ENCODE data around the gene STK35.

Gene STK35

DNA sequence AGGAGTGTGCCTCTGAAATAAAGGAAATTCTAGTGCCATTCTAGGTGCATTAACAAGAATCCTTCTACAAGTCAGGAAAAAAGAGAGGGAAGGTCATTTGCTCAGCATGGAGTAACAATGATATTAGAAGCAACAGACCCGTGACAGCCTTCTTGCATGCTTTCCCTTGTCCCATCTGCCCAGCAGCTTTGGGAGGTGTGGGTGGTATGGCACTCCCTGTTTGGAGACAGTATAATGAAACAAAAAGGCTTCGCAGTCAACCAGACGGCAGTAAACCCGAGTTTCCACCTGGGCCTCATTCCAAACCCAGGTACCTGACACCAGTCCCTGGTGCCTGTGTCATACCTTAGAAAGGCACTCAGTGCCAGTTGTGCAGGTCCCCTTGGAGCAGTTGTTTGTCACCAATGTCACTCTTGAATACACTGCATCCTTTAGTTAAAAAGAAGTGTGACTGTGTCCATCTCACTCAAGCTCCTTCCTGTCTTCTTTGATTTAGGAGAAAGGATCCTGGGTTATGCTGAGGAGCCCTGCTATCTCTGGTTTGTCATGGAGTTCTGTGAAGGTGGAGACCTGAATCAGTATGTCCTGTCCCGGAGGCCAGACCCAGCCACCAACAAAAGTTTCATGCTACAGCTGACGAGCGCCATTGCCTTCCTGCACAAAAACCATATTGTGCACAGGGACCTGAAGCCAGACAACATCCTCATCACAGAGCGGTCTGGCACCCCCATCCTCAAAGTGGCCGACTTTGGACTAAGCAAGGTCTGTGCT, 14.7 kb downstream of the STK35 start:
- Mint-ChIP-seq H3K27ac (no peak overlapping the region), H3K9me3 (no peaks in the 10 kb centered on the region), H3K4me3 (no peak overlapping the region), H3K27me3 (no peaks in the 10 kb centered on the region), H3K4me1 (peaks cover 29% of the 10 kb centered on the region), H3K36me3 (peaks cover 42% of the 10 kb centered on the region)
- CTCF ChIA-PET, result interaction anchor here (0.7 kb wide), 1 partner anchor 110 kb away, joined by 3 read pairs; no protein-coding TSS in a partner anchor
- DNase-seq, result no peak

DNA sequence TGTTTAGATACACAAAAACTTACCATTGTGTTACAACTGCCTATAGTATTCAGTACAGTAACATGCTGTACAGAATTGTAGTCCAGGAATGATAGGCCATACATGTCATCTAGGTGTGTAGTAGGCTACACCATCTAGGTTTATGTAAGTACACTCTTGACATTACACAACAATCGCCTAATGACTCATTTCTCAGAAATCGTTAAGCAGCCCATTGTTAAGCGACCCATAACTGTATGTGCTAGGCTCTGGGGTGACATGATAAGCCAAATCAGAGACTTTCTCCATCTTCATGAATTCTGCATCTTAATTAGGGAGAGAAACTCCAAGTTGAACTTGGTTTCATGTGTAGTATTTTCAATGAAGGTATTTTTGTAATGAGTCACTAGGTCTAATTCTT, 17.2 kb downstream of the STK35 start:
- CTCF ChIA-PET, result no interaction called here
- Mint-ChIP-seq H3K36me3 (peaks cover 44% of the 10 kb centered on the region), H3K27me3 (no peaks in the 10 kb centered on the region)

DNA sequence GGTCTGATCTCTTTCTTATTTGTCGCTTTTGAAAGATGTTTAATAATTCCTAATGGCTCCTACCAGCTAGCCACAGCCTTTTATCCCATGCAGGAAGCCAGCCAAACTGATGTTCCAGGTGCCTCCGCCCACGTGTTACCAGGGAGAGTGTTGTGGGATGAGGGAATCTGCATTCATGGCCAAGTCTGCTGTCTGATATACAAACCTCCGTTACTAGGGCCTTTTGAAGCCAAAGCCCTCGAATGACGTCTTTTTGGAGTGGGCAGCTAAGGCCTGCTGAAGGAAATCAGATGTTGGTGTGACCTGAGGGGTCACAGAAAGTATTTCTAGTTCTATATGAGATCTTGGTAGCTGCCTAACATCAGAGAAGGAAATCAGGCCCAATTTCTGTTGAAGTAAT, 21.3 kb downstream of the STK35 start:
- Mint-ChIP-seq H3K9me3 (no peaks in the 10 kb centered on the region), H3K27me3 (no peaks in the 10 kb centered on the region), H3K27ac (no peak overlapping the region), H3K4me1 (peaks cover 11% of the 10 kb centered on the region), H3K36me3 (peaks cover 28% of the 10 kb centered on the region), H3K4me3 (no peak overlapping the region)
- DNase-seq, result no peak
- CTCF ChIA-PET, result interaction anchor here (0.6 kb wide), 1 partner anchor 11 kb away, joined by 3 read pairs; no protein-coding TSS in a partner anchor

More for the DNA sequence above, 17.2 kb downstream of the STK35 start:
- H3K4me3 Mint-ChIP-seq, result no peak overlapping the region
- H3K9me3 Mint-ChIP-seq, result no peaks in the 10 kb centered on the region
- H3K4me1 Mint-ChIP-seq, result peaks cover 24% of the 10 kb centered on the region
- no peak for DNase-seq
- H3K27ac Mint-ChIP-seq, result no peak overlapping the region

DNA sequence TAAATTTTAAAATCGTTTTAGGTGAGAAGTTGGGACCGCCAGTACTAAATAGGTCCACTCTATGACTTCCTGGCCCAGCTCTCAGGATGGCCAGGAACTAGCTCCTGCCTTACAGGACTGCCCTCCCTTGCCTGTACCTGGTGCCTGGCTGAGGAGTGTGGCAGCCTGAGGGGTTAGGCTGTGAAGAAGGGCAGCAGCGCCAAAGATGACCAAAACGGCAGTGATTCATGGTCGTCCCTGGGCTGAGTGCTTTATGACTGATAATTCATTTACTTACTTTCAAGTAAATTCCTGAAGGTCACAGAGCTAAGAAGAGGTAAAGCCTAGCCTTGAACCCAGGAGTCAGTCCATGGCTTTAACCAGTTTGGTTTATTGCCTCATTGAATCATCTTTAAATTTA, 22.1 kb downstream of the STK35 start:
- Mint-ChIP-seq H3K27me3 (no peaks in the 10 kb centered on the region), H3K4me3 (no peak overlapping the region), H3K4me1 (peaks cover 10% of the 10 kb centered on the region), H3K9me3 (no peaks in the 10 kb centered on the region), H3K27ac (no peak overlapping the region), H3K36me3 (peaks cover 25% of the 10 kb centered on the region)
- CTCF ChIA-PET, result interaction anchor here (0.6 kb wide), 1 partner anchor 11 kb away, joined by 3 read pairs; no protein-coding TSS in a partner anchor
- no peak for DNase-seq

DNA sequence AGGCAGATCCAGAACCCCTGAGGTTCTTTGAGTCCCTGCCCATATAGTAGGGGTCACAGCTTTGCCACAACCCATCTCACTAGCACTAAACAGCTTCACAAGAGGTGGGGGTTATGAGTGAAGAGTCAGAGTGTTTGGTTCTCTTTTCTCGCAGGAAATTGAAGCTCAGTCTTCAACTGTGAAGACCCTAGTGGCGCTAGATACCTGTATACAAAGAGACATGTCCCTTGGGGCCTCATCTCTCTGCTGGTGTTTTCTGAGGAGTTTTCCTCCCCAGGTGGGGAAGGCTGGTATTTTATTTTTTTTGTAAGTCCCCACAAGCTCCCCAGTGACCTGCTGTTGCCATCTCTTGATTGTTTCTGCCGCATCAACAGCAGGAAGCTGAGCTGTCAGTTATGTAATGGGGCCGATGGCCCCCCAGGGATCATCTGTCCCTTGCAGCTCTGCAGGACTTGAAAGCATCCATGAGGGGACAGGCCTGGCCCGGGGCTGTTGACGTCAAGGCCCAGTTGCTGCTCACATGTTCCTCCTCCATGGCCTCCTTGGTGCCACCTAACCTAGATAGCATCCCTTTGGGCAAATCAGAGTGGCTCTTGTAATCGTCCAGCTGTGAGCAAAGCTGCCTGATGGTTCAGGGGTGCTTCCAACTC, 23.1 kb downstream of the STK35 start:
- Mint-ChIP-seq H3K9me3 (no peaks in the 10 kb centered on the region), H3K4me3 (no peak overlapping the region), H3K27me3 (no peaks in the 10 kb centered on the region), H3K27ac (no peak overlapping the region), H3K36me3 (peaks cover 23% of the 10 kb centered on the region), H3K4me1 (peaks cover 8% of the 10 kb centered on the region)
- no peak for DNase-seq
- CTCF ChIA-PET, result no interaction called here

DNA sequence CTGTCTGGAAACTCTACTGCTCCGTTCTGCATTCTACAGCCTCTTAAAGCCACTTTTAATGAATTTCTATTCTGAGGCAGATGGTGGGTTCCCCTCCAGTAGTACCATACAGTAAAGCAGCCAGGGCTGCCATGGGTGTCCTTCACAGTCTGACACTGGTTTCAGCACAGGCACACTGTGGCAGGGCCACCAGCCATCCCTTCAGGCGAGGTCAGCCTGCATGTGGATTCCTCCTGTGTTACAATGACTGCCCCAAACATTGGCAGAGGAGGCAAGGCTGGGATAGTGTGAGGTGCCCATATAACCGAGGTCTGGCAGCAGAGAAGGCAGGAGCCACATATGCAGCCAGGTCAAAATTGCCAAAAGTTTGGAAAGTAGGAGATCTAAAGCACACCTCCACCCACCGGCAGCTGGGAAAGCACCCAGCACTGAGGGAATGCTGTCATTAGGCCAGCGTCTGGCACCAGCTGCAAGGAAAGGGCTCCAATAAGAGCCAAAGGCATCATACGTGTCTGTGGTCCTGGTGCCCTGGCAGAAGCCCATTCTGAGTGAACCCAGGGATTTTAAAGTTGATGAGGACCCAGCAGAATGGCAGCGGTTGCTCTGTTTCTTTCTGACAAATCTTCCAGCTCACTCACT, 24.0 kb downstream of the STK35 start:
- CTCF ChIA-PET, result no interaction called here
- Mint-ChIP-seq H3K27me3 (no peaks in the 10 kb centered on the region), H3K9me3 (no peaks in the 10 kb centered on the region), H3K36me3 (peaks cover 20% of the 10 kb centered on the region), H3K4me3 (no peak overlapping the region), H3K27ac (no peak overlapping the region), H3K4me1 (peaks cover 10% of the 10 kb centered on the region)
- no peak for DNase-seq

DNA sequence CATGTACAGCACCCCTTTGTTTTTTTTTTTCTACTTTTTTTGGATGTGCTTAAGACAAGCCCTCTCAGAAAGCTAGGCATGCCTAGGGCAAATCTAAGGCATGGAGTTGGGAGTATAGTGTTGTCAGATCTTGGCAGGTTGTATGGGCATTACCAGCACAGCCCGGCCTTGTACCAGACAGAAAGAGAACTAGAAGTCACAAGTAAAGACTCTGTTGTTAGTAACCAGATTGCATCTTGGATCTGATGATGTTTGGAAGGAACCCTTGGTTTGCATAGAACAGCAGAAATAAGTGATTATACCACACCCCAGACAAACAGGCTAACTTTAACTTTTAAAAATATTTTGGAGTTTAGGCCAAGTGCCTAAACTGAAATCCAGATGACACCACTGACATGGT, 25.6 kb downstream of the STK35 start:
- H3K36me3 Mint-ChIP-seq, result peaks cover 10% of the 10 kb centered on the region
- DNase-seq, result no peak
- CTCF ChIA-PET, result no interaction called here
- H3K27me3 Mint-ChIP-seq, result no peaks in the 10 kb centered on the region
- H3K9me3 Mint-ChIP-seq, result no peaks in the 10 kb centered on the region
- H3K27ac Mint-ChIP-seq, result no peak overlapping the region
- peaks cover 2% of the 10 kb centered on the region for H3K4me1 Mint-ChIP-seq
- no peak overlapping the region for H3K4me3 Mint-ChIP-seq

DNA sequence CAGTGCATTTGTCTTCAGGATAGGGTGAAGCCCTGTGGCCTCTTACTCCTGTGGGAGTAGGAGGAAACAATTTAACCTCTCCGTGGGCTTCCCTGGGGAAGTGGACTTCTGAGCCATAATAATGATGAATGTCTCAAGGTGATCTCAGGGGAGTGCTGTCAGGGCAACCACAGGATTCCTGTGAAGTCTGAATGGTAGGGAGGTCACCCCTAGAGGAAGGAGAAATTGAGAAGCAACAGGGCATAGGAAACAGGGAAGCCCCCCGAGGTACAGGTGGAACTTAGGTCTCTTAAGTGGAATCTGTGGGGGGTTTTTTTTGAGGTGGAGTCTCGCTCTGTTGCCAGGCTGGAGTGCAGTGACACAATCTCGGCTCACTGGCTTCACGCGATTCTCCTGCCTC, 26.9 kb downstream of the STK35 start:
- CTCF ChIA-PET, result no interaction called here
- Mint-ChIP-seq H3K36me3 (peaks cover 8% of the 10 kb centered on the region), H3K4me3 (no peak overlapping the region), H3K27me3 (no peaks in the 10 kb centered on the region), H3K27ac (peak overlapping the region; percentile 47), H3K9me3 (no peaks in the 10 kb centered on the region), H3K4me1 (peaks cover 2% of the 10 kb centered on the region)
- DNase-seq, result no peak

DNA sequence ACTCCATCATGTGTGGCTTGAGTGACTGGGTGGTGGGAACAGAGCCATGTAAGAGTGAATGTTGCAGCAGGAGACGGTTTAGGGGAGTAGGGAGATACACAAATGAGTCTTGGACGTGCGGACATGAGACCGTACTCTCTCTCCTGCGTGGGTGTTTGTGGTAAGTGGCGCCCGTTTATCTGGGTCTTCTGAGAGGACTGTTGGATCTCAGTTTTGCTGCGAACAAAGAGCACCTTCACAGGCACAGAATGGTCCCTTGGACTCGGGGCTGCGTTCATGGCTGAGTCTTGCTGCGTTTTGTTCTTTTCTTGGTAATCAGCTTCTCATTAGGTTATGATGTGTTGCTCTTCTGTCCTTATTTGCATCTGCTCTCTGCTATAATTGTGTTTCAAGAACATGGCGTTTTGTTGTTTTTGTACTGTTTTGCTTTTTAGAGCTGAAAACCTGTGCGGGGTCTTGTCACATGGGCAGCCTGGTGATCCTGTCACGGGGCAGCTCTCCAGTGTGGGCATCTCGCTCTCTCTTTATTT, 28.5 kb downstream of the STK35 start:
- CTCF ChIA-PET, result no interaction called here
- no peaks in the 10 kb centered on the region for H3K27me3 Mint-ChIP-seq
- H3K9me3 Mint-ChIP-seq, result no peaks in the 10 kb centered on the region
- no peak overlapping the region for H3K27ac Mint-ChIP-seq
- peaks cover 8% of the 10 kb centered on the region for H3K36me3 Mint-ChIP-seq
- no peak for DNase-seq
- no peak overlapping the region for H3K4me3 Mint-ChIP-seq
- peaks cover 2% of the 10 kb centered on the region for H3K4me1 Mint-ChIP-seq

DNA sequence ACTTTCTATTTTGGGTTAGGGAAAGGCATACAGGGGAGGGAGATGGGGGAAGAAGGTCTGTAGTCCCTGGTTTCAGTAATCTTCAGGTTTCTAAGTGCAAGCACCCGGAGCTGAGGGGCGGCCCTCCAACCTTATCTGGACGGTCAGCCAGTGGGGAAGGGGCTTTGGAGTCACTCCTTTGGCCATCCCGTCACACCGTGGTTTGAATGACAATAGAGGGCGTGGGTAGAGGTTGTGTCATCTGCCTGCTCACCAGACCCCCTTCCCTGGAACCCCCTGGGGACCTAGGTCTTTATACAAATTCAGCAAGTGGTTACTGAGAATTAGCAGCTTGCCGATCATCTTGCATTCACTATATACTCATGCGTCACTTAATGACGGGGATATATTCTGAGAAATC, 29.1 kb downstream of the STK35 start:
- DNase-seq, result no peak
- H3K4me1 Mint-ChIP-seq, result peaks cover 2% of the 10 kb centered on the region
- H3K4me3 Mint-ChIP-seq, result no peak overlapping the region
- CTCF ChIA-PET, result no interaction called here
- no peaks in the 10 kb centered on the region for H3K9me3 Mint-ChIP-seq
- H3K36me3 Mint-ChIP-seq, result peaks cover 8% of the 10 kb centered on the region
- H3K27me3 Mint-ChIP-seq, result no peaks in the 10 kb centered on the region
- H3K27ac Mint-ChIP-seq, result no peak overlapping the region

DNA sequence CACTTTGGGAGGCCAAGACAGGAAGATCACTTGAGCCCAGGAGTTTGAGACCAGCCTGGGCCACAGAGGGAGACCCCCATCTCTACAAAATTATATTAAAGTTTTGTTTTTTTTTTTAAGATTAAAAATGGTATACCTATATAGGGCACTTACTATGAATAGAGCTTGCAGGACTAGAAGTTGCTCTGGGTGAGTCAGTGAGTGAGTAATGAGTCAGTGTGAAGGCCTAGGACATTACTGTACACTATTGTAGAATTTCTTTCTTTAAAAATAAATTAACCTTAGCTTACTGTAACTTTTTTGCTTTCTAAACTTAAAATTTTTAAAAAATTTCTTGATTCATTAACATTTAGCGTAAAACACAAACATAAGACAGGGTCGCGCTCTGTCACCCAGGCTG, 29.7 kb downstream of the STK35 start:
- Mint-ChIP-seq H3K27ac (no peak overlapping the region), H3K9me3 (no peaks in the 10 kb centered on the region), H3K36me3 (peaks cover 11% of the 10 kb centered on the region), H3K27me3 (no peaks in the 10 kb centered on the region), H3K4me1 (peaks cover 2% of the 10 kb centered on the region), H3K4me3 (no peak overlapping the region)
- CTCF ChIA-PET, result no interaction called here
- no peak for DNase-seq

DNA sequence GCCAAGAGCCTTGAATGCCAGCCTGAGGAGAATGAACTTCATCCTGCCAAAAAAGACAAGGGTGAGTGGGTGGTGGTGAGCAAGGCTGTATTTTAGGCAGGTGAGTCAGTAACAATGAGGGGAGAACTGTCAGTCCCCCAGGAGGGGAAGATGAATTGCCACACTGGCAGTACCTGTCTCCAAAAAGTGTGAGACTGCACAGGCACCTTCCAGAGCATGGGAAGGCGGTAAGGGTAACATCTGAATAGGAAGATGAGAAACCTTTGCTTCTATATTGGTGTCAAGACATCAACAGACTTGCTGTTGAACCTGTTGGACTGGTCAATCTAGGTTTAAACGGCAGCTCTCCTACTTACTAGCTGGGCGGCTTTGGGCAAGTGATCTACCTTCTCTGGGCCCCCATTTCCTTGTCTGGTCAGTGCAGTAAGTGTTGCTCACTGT, 30.9 kb downstream of the STK35 start:
- Mint-ChIP-seq H3K27me3 (no peaks in the 10 kb centered on the region), H3K27ac (no peak overlapping the region), H3K36me3 (peaks cover 11% of the 10 kb centered on the region), H3K4me1 (peaks cover 2% of the 10 kb centered on the region), H3K4me3 (no peak overlapping the region), H3K9me3 (no peaks in the 10 kb centered on the region)
- CTCF ChIA-PET, result no interaction called here
- DNase-seq, result no peak

DNA sequence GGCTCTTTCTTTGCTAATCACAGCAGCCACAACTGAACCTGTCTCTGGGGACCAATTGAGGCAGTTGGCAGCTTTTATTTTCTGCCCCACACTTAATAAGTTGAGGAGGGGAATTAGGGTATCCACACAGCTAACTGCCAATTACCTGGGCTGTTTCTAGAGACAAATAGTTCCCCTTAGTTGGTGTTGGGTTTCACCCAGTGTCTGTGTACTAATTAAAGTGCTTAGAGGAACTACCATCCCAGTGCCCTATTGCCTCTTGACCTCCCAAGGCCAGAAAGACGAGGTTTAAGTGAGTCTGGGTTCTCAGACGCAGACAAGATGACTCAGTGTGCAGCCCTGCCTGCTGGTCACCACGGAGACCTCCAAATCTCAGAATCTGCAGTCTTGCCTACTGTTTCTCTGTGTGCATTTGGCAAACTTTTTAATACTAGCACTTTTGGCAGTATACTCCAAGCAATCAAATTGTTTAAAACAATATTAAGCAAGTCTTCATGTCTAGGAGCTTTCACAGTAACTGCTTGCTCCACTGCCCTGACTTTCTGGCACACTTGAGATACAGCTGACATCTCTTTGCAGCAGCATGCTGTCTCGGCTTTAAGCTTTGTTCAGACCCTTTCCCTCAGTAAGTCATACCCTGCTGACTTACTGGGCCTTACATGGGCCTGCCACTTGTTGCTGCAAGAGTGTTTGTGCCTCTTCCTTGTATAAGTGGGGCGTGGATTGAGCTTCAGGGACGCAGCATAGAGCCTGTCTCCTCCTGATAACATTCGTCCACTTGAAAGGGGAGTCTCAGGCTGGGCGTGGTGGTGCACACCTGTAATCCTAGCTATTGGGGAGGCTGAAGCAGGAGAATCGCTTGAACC, 31.9 kb downstream of the STK35 start:
- Mint-ChIP-seq H3K27ac (no peak overlapping the region), H3K4me3 (no peak overlapping the region), H3K9me3 (no peaks in the 10 kb centered on the region), H3K27me3 (no peaks in the 10 kb centered on the region), H3K4me1 (peaks cover 2% of the 10 kb centered on the region), H3K36me3 (peaks cover 10% of the 10 kb centered on the region)
- no peak for DNase-seq
- CTCF ChIA-PET, result interaction anchor here (0.7 kb wide), 1 partner anchor 219 kb away, joined by 3 read pairs; no protein-coding TSS in a partner anchor

DNA sequence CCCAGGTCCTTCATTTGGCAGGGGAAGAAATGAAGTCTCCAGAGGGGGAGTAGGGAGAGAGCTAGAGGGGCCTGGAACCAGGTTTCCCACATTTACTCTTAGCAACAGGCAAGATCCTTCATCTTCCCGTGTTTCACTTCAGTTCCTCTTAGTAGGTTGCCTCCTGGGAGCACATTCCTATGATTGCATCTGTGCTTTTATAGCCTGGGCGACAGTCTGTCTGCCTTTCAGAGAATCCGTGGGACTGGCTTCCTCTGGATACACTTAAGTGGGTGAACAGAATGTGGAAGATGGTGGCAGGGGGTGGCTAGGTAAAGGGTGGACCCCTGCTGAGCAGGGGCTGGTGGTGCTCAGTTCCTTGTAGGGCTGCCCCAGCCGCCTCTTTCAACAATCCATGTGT, 33.4 kb downstream of the STK35 start:
- H3K9me3 Mint-ChIP-seq, result no peaks in the 10 kb centered on the region
- H3K4me3 Mint-ChIP-seq, result no peak overlapping the region
- no peak overlapping the region for H3K27ac Mint-ChIP-seq
- peaks cover under 1% of the 10 kb centered on the region for H3K4me1 Mint-ChIP-seq
- DNase-seq, result no peak
- peaks cover 3% of the 10 kb centered on the region for H3K36me3 Mint-ChIP-seq
- no peaks in the 10 kb centered on the region for H3K27me3 Mint-ChIP-seq
- CTCF ChIA-PET, result no interaction called here
